Activated CD4-positive, alpha-beta T cell treated with anti-CD3 and anti-CD28 coated beads for 36 hours (primary cell): ENCODE results near the gene LYPD8. TPM values are rescaled to one million over a fixed set of nuclear protein-coding genes. Genes with fewer than 3 reads are reported as not detected.

Experiments used
- ATAC-seq: fragments of 200-7000 bp; cut with Tn5 transposase; one replicate; pipeline ENCODE4 v1.10.0; 2021; ENCODE audit warnings: mild to moderate bottlenecking, moderate library complexity
- CTCF ChIA-PET: fragments of 350-600 bp; sonication (Branson Sonifier 250); formaldehyde crosslinking; loops from one replicate; lab custom pipeline; 2021; ENCODE audit warnings: antibody characterized with exemption; lab: Charles Lee
- POLR2A ChIA-PET: fragments of 350-600 bp; sonication (Branson Sonifier 250); formaldehyde crosslinking; loops from one replicate; lab custom pipeline; 2021; ENCODE audit warnings: antibody characterized with exemption, inconsistent platforms; lab: Charles Lee
- DNase-seq: peaks from one replicate; pipeline ENCODE4 v3.0.0-alpha.2; 2020
- H3K27ac Mint-ChIP-seq: one replicate; pipeline ENCODE4 v1.8.0; 2021; ENCODE audit warnings: mixed read lengths
- H3K27me3 Mint-ChIP-seq: one replicate; pipeline ENCODE4 v1.8.0; 2021; ENCODE audit warnings: mixed read lengths
- H3K36me3 Mint-ChIP-seq: one replicate; pipeline ENCODE4 v1.8.0; 2021; ENCODE audit warnings: low read depth, mixed read lengths
- H3K4me1 Mint-ChIP-seq: one replicate; pipeline ENCODE4 v1.8.0; 2021; ENCODE audit warnings: mixed read lengths
- H3K4me3 Mint-ChIP-seq: one replicate; pipeline ENCODE4 v1.8.0; 2021; ENCODE audit warnings: mild to moderate bottlenecking, moderate library complexity, mixed read lengths
- H3K9me3 Mint-ChIP-seq: one replicate; pipeline ENCODE4 v1.8.0; 2021; ENCODE audit warnings: low read depth, mixed read lengths
- intact Hi-C, 2 experiments: fragments of 100-400 bp; cut with DNase I in 1 of 2; cut with micrococcal nuclease in 1 of 2; formaldehyde crosslinking; loops; one replicate each; pipeline versions ENCODE4 v1.14.2 to v1.15.1; 2022 to 2024; cut with DNase I, micrococcal nuclease
- total RNA-seq, 2 experiments: library from RNA; stranded (reverse); gene quantifications; one replicate each; pipeline ENCODE4 v1.2.3, GENCODE V29; 2021

The LYPD8 gene
- total RNA-seq, 2 experiments from 2014 or later = not detected

- intact Hi-C loops = no loop called here
- Mint-ChIP-seq H3K9me3 (peaks cover 4% of the 10 kb centered on the region), H3K36me3 (no peaks in the 10 kb centered on the region), H3K27ac (no peak overlapping the region), H3K4me1 (no peaks in the 10 kb centered on the region), H3K4me3 (no peak overlapping the region), H3K27me3 (peaks cover 6% of the 10 kb centered on the region)
- DNase-seq (no peak), ATAC-seq (no peak)
- ChIA-PET POLR2A (no interaction called here), CTCF (interaction anchor here (0.8 kb wide), 1 partner anchor 88 kb away, joined by 4 read pairs; no protein-coding TSS in a partner anchor)
Observed at GRCh38 chr1:248737457-248737856, 18.1 kb downstream of the LYPD8 start.

- Mint-ChIP-seq H3K9me3 (peaks cover 4% of the 10 kb centered on the region), H3K4me3 (no peak overlapping the region), H3K27ac (no peak overlapping the region), H3K36me3 (no peaks in the 10 kb centered on the region), H3K4me1 (no peaks in the 10 kb centered on the region), H3K27me3 (peaks cover 6% of the 10 kb centered on the region)
- ChIA-PET POLR2A (no interaction called here), CTCF (no interaction called here)
- DNase-seq (no peak), ATAC-seq (no peak)
- intact Hi-C loops = no loop called here
Observed at GRCh38 chr1:248736977-248737376, 18.6 kb downstream of the LYPD8 start.

DNA sequence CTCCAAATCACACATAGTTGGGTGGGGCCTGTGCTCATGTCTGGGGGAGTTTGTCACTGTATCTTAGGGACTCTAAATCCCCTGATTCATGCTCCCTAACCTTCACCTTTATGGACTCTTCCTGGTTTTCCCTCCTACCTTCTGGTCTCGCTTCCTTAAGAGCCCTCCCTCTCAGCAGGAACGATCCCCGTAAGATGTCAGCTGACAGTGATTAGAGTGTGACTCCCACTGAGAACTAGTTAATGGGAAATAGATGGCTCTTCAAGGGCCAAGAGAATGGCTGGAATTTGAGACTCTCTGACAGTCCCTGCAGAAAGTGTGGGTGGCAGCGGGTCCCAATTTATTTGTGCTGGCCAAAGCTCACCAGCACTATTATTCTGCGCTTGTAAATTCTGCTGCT is 22.0 kb downstream of the LYPD8 start:
- intact Hi-C loops = no loop called here
- no peak for ATAC-seq

GRCh38 chr1:248730507-248731335 is 24.8 kb downstream of the LYPD8 start:
- ChIA-PET POLR2A (no interaction called here), CTCF (no interaction called here)
- H3K36me3 Mint-ChIP-seq = no peaks in the 10 kb centered on the region
- H3K4me1 Mint-ChIP-seq = no peaks in the 10 kb centered on the region
- intact Hi-C loops = no loop called here
- no peak overlapping the region for H3K27ac Mint-ChIP-seq
- peaks cover 4% of the 10 kb centered on the region for H3K9me3 Mint-ChIP-seq
- no peak overlapping the region for H3K4me3 Mint-ChIP-seq
- H3K27me3 Mint-ChIP-seq = peaks cover 4% of the 10 kb centered on the region
- ATAC-seq (no peak), DNase-seq (no peak)

More for the DNA sequence above, 22.0 kb downstream of the LYPD8 start:
- Mint-ChIP-seq H3K4me1 (no peaks in the 10 kb centered on the region), H3K27ac (no peak overlapping the region), H3K4me3 (no peak overlapping the region), H3K27me3 (peaks cover 4% of the 10 kb centered on the region), H3K9me3 (peaks cover 4% of the 10 kb centered on the region), H3K36me3 (no peaks in the 10 kb centered on the region)
- ChIA-PET CTCF (no interaction called here), POLR2A (no interaction called here)
- DNase-seq = no peak

DNA sequence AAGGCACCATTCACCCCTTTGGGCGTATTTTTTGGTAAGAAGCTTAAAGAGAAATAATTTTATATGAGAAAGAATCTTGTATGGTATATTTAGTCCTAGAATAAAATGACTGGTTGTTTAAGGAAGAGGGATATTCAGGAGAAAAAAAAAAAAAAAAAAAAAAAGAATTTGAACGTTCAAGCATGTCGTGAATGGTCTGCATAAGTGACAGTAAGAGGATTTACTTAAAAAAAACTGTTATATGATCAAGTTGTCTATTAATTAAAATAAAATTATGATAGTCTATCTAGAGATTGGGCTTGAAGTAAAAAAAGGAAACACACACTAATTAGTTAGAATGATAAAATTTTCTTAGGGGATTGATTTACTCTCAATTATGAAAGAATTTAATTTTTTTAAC is 41.3 kb downstream of the LYPD8 start:
- peaks cover 4% of the 10 kb centered on the region for H3K36me3 Mint-ChIP-seq
- no peak overlapping the region for H3K27ac Mint-ChIP-seq
- DNase-seq (no peak), ATAC-seq (no peak)
- peaks cover 11% of the 10 kb centered on the region for H3K9me3 Mint-ChIP-seq
- no peaks in the 10 kb centered on the region for H3K4me1 Mint-ChIP-seq
- CTCF ChIA-PET = interaction anchor here (1.0 to 1.4 kb wide), 2 partner anchors 10 to 92 kb away, joined by 3 to 4 read pairs; no protein-coding TSS in a partner anchor
- intact Hi-C loops = no loop called here
- no peak overlapping the region for H3K4me3 Mint-ChIP-seq
- POLR2A ChIA-PET = no interaction called here
- H3K27me3 Mint-ChIP-seq = peaks cover 10% of the 10 kb centered on the region

DNA sequence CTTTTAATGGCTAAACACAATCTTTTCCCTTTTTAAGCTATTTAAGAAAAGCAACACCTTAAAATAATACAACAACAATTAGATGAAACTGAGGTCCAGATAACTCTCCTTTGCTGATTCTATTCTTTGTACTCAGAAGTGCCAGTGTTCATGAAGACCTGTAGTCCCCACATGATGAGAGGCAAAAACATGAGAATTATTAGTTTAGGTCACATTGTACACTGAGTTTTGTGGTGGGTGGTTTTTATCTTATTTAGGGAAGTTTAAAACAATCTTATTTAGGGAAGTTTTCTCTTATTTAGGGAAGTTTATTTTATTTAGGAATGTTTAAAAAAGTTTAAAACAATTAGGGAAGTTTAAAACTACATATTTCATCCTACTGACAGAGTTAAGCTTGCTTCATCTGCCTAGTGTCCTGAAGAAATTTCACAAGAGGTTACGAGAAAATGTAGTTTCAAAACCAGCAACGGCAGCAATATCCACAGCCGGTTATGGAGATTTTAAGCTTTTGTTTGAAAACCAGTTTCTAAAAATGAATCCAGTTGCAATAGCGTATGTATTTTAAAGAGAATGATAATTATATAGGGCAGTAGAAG is 45.2 kb downstream of the LYPD8 start:
- DNase-seq = no peak
- intact Hi-C loops = no loop called here
- H3K36me3 Mint-ChIP-seq = peaks cover 4% of the 10 kb centered on the region
- H3K27ac Mint-ChIP-seq = no peak overlapping the region
- H3K4me1 Mint-ChIP-seq = no peaks in the 10 kb centered on the region
- H3K27me3 Mint-ChIP-seq = peaks cover 6% of the 10 kb centered on the region
- no peak for ATAC-seq
- peaks cover 7% of the 10 kb centered on the region for H3K9me3 Mint-ChIP-seq
- CTCF ChIA-PET = no interaction called here
- H3K4me3 Mint-ChIP-seq = no peak overlapping the region
- POLR2A ChIA-PET = no interaction called here

- intact Hi-C loops = no loop called here
- H3K9me3 Mint-ChIP-seq = no peaks in the 10 kb centered on the region
- CTCF ChIA-PET = interaction anchor here (1.0 kb wide), 1 partner anchor 9 kb away, joined by 3 read pairs; no protein-coding TSS in a partner anchor
- no peaks in the 10 kb centered on the region for H3K36me3 Mint-ChIP-seq
- H3K27me3 Mint-ChIP-seq = peaks cover 2% of the 10 kb centered on the region
- no peak overlapping the region for H3K4me3 Mint-ChIP-seq
- DNase-seq (no peak), ATAC-seq (no peak)
- H3K4me1 Mint-ChIP-seq = no peaks in the 10 kb centered on the region
- POLR2A ChIA-PET = no interaction called here
- no peak overlapping the region for H3K27ac Mint-ChIP-seq
Observed at GRCh38 chr1:248704606-248705005, 51.0 kb downstream of the LYPD8 start.

GRCh38 chr1:248703674-248704073 is 51.9 kb downstream of the LYPD8 start:
- Mint-ChIP-seq H3K27me3 (peaks cover 2% of the 10 kb centered on the region), H3K4me3 (no peak overlapping the region), H3K36me3 (no peaks in the 10 kb centered on the region), H3K4me1 (no peaks in the 10 kb centered on the region), H3K9me3 (no peaks in the 10 kb centered on the region), H3K27ac (no peak overlapping the region)
- ChIA-PET CTCF (interaction anchor here (1.2 kb wide), 1 partner anchor 9 kb away, joined by 5 read pairs; no protein-coding TSS in a partner anchor), POLR2A (no interaction called here)
- no peak for DNase-seq
- ATAC-seq = no peak
- intact Hi-C loops = loop anchor here (1.0 kb wide), 1 partner anchor 10 kb away; no protein-coding TSS in a partner anchor

DNA sequence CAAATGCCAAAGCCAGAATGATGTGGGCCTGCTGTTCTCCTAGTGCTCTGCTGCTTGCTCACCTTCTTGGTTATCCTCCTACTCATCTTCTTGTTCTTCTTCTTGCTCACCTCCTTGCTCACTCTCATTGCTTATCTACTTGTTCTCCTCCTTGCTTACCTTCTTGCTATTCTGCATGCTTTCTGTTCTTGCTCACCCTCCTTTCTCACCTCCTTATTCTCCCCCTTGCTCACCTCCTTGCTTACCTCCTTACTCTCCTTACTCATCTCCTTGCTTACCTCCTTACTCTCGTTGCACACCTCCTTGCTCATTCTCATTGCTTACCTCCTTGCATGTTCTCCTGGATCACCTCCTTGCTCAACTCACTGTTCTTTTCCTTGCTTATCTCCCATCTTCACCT is 52.8 kb downstream of the LYPD8 start, which contains the start of gene OR14I1:
Gene OR14I1, minus strand, starts transcription at position 53 of the 400 bp plus-strand sequence.
- ATAC-seq = no peak
- ChIA-PET CTCF (no interaction called here), POLR2A (no interaction called here)
- no peaks in the 10 kb centered on the region for H3K9me3 Mint-ChIP-seq
- H3K36me3 Mint-ChIP-seq = no peaks in the 10 kb centered on the region
- H3K4me1 Mint-ChIP-seq = no peaks in the 10 kb centered on the region
- intact Hi-C loops = loop anchor here (1.0 kb wide), 1 partner anchor 11 kb away; no protein-coding TSS in a partner anchor
- no peak within 1 kb of the TSS for H3K4me3 Mint-ChIP-seq
- DNase-seq = no peak
- H3K27me3 Mint-ChIP-seq = peaks cover 2% of the 10 kb centered on the region
- no peak within 1 kb of the TSS for H3K27ac Mint-ChIP-seq

- intact Hi-C loops = no loop called here
- no peak for ATAC-seq
- ChIA-PET POLR2A (no interaction called here), CTCF (interaction anchor here (0.9 to 2.0 kb wide), 3 partner anchors 9 to 77 kb away, joined by 3 to 6 read pairs (median 3); no protein-coding TSS in a partner anchor)
- H3K9me3 Mint-ChIP-seq = no peaks in the 10 kb centered on the region
- H3K4me1 Mint-ChIP-seq = no peaks in the 10 kb centered on the region
- no peak overlapping the region for H3K27ac Mint-ChIP-seq
- DNase-seq = no peak
- H3K4me3 Mint-ChIP-seq = no peak overlapping the region
- peaks cover 5% of the 10 kb centered on the region for H3K27me3 Mint-ChIP-seq
- no peaks in the 10 kb centered on the region for H3K36me3 Mint-ChIP-seq
Observed at GRCh38 chr1:248699099-248699498, 56.5 kb downstream of the LYPD8 start.

DNA sequence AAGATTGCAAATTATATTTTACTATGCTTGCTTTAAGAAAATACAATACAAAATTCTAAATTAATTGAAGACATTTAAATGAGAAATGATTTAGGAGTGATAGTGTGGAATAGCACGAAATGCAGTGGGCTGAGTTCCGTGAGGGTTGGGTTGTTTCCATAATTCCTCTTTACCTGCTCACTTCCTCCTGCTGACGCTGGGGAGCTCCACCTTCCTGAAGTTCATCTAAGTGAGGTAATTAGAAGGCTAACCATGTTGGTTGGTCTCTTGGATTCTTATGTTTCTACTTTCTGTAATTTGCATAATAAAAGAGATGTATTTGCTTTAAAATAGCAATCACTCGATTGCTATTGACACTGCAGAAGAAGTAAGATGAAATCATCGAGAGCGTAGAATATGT is 57.7 kb downstream of the LYPD8 start:
- H3K27ac Mint-ChIP-seq = no peak overlapping the region
- CTCF ChIA-PET = interaction anchor here (2.0 kb wide), 1 partner anchor 76 kb away, joined by 6 read pairs; no protein-coding TSS in a partner anchor
- H3K27me3 Mint-ChIP-seq = peaks cover 5% of the 10 kb centered on the region
- no peaks in the 10 kb centered on the region for H3K36me3 Mint-ChIP-seq
- no peak for ATAC-seq
- no peak for DNase-seq
- intact Hi-C loops = loop anchor here in 1 of 2 experiments (2.0 kb wide), 1 partner anchor 109 kb away; no protein-coding TSS in a partner anchor
- POLR2A ChIA-PET = no interaction called here
- no peaks in the 10 kb centered on the region for H3K9me3 Mint-ChIP-seq
- H3K4me3 Mint-ChIP-seq = no peak overlapping the region
- H3K4me1 Mint-ChIP-seq = no peaks in the 10 kb centered on the region
